HEK293 (cell line): ENCODE measurements around the gene HSDL1.

ENCODE experiments used
- CTCF ChIA-PET: fragments of 350-600 bp; formaldehyde crosslinking; extraction: SDS; loops from one replicate; lab custom pipeline; 2021; ENCODE audit warnings: antibody characterized with exemption; lab: Yijun Ruan, JAX
- POLR2A ChIA-PET: fragments of 300-600 bp; formaldehyde crosslinking; extraction: SDS; loops from one replicate; lab custom pipeline; 2020; ENCODE audit warnings: antibody characterized with exemption, inconsistent platforms; lab: Yijun Ruan, JAX
- H3K27ac ChIP-seq: fragments of 200-500 bp; sonication (Bioruptor generic); 2 replicates; pipeline ENCODE4 v1.5.1; 2014; ENCODE audit warnings: low read depth, low read length, control low read depth, inconsistent platforms; ENCODE audit errors: extremely low read depth
- H3K36me3 ChIP-seq, 2 experiments: fragments of 200-500 bp in 1 of 2; sonication (Bioruptor generic) in 1 of 2; 1 replicate in 1 of 2; 2 replicates in 1 of 2; pipeline ENCODE4 v1.5.1; 2014 to 2017; ENCODE audit warnings: inconsistent platforms in 2 of 2, low read length in 2 of 2; ENCODE audit not compliant: control insufficient read depth in 2 of 2, insufficient read depth in 1 of 2
- H3K4me1 ChIP-seq: fragments of 200-500 bp; sonication (Bioruptor generic); 2 replicates; pipeline ENCODE4 v1.5.1; 2014; ENCODE audit warnings: mild to moderate bottlenecking, low read length, inconsistent platforms; ENCODE audit not compliant: control insufficient read depth, insufficient read depth
- H3K4me3 ChIP-seq: 2 replicates; pipeline ENCODE4 v1.5.1; 2011; ENCODE audit warnings: low read depth, mild to moderate bottlenecking, control low read depth, low read length, moderate library complexity
- H3K9me3 ChIP-seq: fragments of 200-500 bp; sonication (Bioruptor generic); 2 replicates; pipeline ENCODE4 v1.5.1; 2014; ENCODE audit warnings: low read depth, low read length, inconsistent platforms; ENCODE audit not compliant: control insufficient read depth, insufficient read depth
- BCL11A ChIP-seq: fragments of 450-650 bp; formaldehyde crosslinking; IDR thresholded peaks from 2 replicates; pipeline ENCODE4 v1.5.1; 2016; ENCODE audit warnings: low read depth, missing biosample characterization, missing genetic modification characterization
- BCL11B ChIP-seq: fragments of 450-650 bp; formaldehyde crosslinking; IDR thresholded peaks from 2 replicates; pipeline ENCODE4 v1.5.1; 2016; ENCODE audit warnings: low read depth, missing biosample characterization, missing genetic modification characterization
- KLF16 ChIP-seq: fragments of 450-650 bp; formaldehyde crosslinking; IDR thresholded peaks from 2 replicates; pipeline ENCODE4 v1.5.1; 2017; ENCODE audit warnings: missing biosample characterization, missing genetic modification characterization
- KLF7 ChIP-seq: fragments of 450-650 bp; formaldehyde crosslinking; IDR thresholded peaks from 2 replicates; pipeline ENCODE4 v1.5.1; 2016; ENCODE audit warnings: missing biosample characterization, missing genetic modification characterization, borderline replicate concordance
- RBAK ChIP-seq: fragments of 450-650 bp; formaldehyde crosslinking; IDR thresholded peaks from 2 replicates; pipeline ENCODE4 v1.5.1; 2016; ENCODE audit warnings: missing biosample characterization, missing genetic modification characterization
- SP3 ChIP-seq: fragments of 450-650 bp; formaldehyde crosslinking; IDR thresholded peaks from 2 replicates; pipeline ENCODE4 v1.5.1; 2016; ENCODE audit warnings: missing biosample characterization, missing genetic modification characterization
- ZBTB48 ChIP-seq: fragments of 450-650 bp; formaldehyde crosslinking; IDR thresholded peaks from 2 replicates; pipeline ENCODE4 v1.5.1; 2016; ENCODE audit warnings: missing biosample characterization, missing genetic modification characterization
- ZBTB7A ChIP-seq: fragments of 450-650 bp; formaldehyde crosslinking; IDR thresholded peaks from 2 replicates; pipeline ENCODE4 v1.5.1; 2016; ENCODE audit warnings: low read depth, missing biosample characterization, missing genetic modification characterization
- ZIC2 ChIP-seq: fragments of 450-650 bp; formaldehyde crosslinking; IDR thresholded peaks from 2 replicates; pipeline ENCODE4 v1.5.1; 2016; ENCODE audit warnings: missing biosample characterization, missing genetic modification characterization
- ZNF146 ChIP-seq: fragments of 450-650 bp; formaldehyde crosslinking; IDR thresholded peaks from 2 replicates; pipeline ENCODE4 v1.5.1; 2016; ENCODE audit warnings: missing biosample characterization, missing genetic modification characterization
- ZNF274 ChIP-seq, 2 experiments: fragments of 200-500 bp in 1 of 2; fragments of 450-650 bp in 1 of 2; sonication (Bioruptor generic) in 1 of 2; formaldehyde crosslinking in 1 of 2; IDR thresholded peaks; 2 replicates each; pipeline versions ENCODE4 v1.5.1 to v1.6.1; 2014 to 2016; ENCODE audit warnings: borderline replicate concordance in 1 of 2, inconsistent platforms in 1 of 2, low read length in 1 of 2, missing biosample characterization in 1 of 2, missing genetic modification characterization in 1 of 2
- ZNF292 ChIP-seq: fragments of 450-650 bp; formaldehyde crosslinking; IDR thresholded peaks from 2 replicates; pipeline ENCODE4 v1.5.1; 2016; ENCODE audit warnings: low read depth, missing biosample characterization, missing genetic modification characterization, borderline replicate concordance
- ZNF335 ChIP-seq: fragments of 450-650 bp; formaldehyde crosslinking; conservative IDR thresholded peaks from 2 replicates; pipeline ENCODE4 v1.5.1; 2016; ENCODE audit warnings: missing biosample characterization, missing genetic modification characterization
- ZNF426 ChIP-seq: fragments of 450-650 bp; formaldehyde crosslinking; IDR thresholded peaks from 2 replicates; pipeline ENCODE4 v1.5.1; 2017; ENCODE audit warnings: missing biosample characterization, missing genetic modification characterization, mild to moderate bottlenecking, inconsistent platforms, moderate library complexity
- ZNF501 ChIP-seq: fragments of 450-650 bp; formaldehyde crosslinking; IDR thresholded peaks from 2 replicates; pipeline ENCODE4 v1.5.1; 2016; ENCODE audit warnings: missing biosample characterization, missing genetic modification characterization
- ZNF529 ChIP-seq: fragments of 450-650 bp; formaldehyde crosslinking; IDR thresholded peaks from 2 replicates; pipeline ENCODE4 v1.5.1; 2017; ENCODE audit warnings: missing genetic modification characterization, missing biosample characterization; ENCODE audit not compliant: insufficient replicate concordance
- ZNF660 ChIP-seq: fragments of 450-650 bp; IDR thresholded peaks from 2 replicates; pipeline ENCODE4 v1.5.1; 2018; ENCODE audit warnings: missing biosample characterization, mild to moderate bottlenecking, missing genetic modification characterization
- ZNF768 ChIP-seq: fragments of 450-650 bp; formaldehyde crosslinking; IDR thresholded peaks from 2 replicates; pipeline ENCODE4 v1.5.1; 2018; ENCODE audit warnings: missing biosample characterization, mild to moderate bottlenecking, missing genetic modification characterization
- ZNF777 ChIP-seq: fragments of 450-650 bp; formaldehyde crosslinking; IDR thresholded peaks from 2 replicates; pipeline ENCODE4 v1.5.1; 2017; ENCODE audit warnings: missing biosample characterization, missing genetic modification characterization, borderline replicate concordance
- ZXDB ChIP-seq: fragments of 450-650 bp; formaldehyde crosslinking; IDR thresholded peaks from 2 replicates; pipeline ENCODE4 v1.5.1; 2016; ENCODE audit warnings: missing biosample characterization, missing genetic modification characterization
- TF ChIP-seq, protein P1 (sequence below): fragments of 450-650 bp; formaldehyde crosslinking; IDR thresholded peaks from 2 replicates; pipeline ENCODE4 v1.5.1; 2016; ENCODE audit warnings: missing biosample characterization, missing genetic modification characterization
- TF ChIP-seq, protein P2 (sequence below): fragments of 450-650 bp; formaldehyde crosslinking; optimal IDR thresholded peaks from 2 replicates; pipeline ENCODE3; 2016; ENCODE audit warnings: missing biosample characterization, mild to moderate bottlenecking, missing genetic modification characterization
- TF ChIP-seq, protein P3 (sequence below): fragments of 450-650 bp; formaldehyde crosslinking; IDR thresholded peaks from 2 replicates; pipeline ENCODE4 v1.5.1; 2017; ENCODE audit warnings: missing biosample characterization, missing genetic modification characterization

HSDL1 gene

DNA sequence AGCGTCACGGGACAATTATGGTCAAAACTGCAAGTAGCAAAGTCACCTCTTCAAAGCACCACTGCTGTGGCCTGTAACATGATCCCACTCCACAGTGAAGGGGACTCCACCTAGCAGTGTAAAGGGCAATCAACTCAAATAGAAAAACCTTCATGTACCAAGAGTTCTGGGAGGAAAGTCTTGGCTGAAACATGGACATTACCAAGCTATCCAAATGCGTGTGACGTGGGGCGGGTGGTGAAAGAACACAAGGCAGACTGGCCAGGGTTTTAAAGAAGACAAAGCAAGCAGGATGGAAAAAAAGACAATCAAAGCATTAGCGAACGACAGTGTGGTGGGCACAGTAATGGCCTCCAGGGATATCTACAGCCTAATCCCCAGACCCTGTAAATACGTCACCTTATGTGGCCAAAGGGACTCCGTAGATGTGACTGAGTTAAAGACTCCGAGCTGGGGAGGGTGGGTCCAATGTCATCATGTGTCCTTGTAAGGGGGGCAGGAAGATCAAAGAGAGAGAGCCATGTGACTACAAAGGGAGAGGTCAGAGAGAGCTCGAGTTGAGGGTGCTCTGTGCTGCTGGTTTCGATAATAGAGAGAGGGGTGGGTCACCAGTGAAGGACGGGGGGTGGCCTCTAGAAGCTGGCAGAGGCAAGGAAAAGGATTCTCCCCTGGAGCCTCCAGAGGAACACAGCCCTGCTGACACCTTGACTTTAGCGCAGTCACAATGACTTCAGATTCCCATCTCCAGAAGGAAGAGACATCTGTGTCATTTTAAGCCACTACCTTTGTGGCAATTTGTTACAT lies 6.0 kb downstream of the HSDL1 start (continued):
- TF ChIP-seq SP3 (tag by site-specific recombination) (0 out of 2 replicates have a peak, but pooled peaks have one; percentile 14), ZNF335 (tag by site-specific recombination) (peak; percentile 49; the same call in 1 of the 2 replicates), KLF7 (no peak)

DNA sequence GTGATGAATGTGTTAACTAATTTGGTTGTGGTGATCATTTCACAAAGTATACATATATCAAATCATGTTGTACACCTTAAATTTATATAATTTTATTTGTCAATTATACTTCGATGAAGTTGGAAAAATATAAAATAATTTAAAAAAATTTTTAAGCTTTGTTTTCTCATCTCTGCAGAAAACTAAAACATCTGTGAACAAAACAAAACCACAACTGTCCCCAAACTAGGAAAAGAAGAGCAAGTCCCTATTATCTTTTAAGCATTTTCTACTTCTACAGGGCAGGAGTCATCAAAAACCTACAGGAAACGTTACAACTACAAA lies 6.5 kb downstream of the HSDL1 start:
- no peak for TF ChIP-seq BCL11A
- TF ChIP-seq ZIC2 (tag by site-specific recombination) = 0 out of 2 replicates have a peak, but pooled peaks have one; percentile 36
- ChIA-PET CTCF (interaction anchor here (0.7 to 2.5 kb wide), 8 partner anchors 22 to 369 kb away, joined by 3 to 12 read pairs (median 4); partner anchors contain the start of genes MBTPS1 and TAF1C), POLR2A (interaction anchor here (2.1 kb wide), 1 partner anchor 22 kb away, joined by 10 read pairs; the partner anchor contains the start of gene MBTPS1)
- no peak overlapping the region for H3K4me3 ChIP-seq
- H3K4me1 ChIP-seq = peaks cover 7% of the 10 kb centered on the region; the same call in 1 of the 2 replicates
- no peaks in the 10 kb centered on the region for H3K9me3 ChIP-seq
- no peaks in the 10 kb centered on the region for H3K36me3 ChIP-seq
- H3K27ac ChIP-seq = no peak overlapping the region

DNA sequence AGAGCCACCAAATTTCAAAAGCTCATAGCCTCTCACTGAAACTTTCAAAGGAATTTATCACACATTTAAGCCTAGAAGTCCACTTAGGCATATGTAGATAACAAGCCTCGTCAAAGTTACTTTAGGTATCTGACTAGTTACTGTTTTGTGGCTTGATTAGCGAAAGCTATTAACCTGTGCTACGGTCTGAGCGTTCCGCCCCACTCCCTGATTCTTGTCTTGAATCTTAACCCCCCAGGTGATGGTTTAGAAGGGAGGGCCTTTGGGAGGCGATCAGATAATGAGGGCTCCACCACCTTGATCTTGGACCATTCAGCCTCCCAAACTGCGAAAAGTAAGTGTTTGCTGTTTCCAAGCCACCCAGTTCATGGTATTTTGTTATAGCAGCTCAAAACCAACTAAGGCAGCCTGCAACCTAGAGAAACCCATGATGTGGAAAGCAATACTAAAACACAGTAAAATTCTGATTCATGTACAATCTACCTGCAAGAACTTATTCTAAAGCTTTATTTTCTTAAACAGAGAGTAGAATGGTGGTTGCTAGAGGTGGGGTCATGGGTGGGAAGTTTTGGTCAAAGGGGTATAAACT lies 7.1 kb downstream of the HSDL1 start:
- Histone ChIP-seq H3K4me1 (peaks cover 7% of the 10 kb centered on the region; the same call in 1 of the 2 replicates), H3K36me3 (no peaks in the 10 kb centered on the region), H3K4me3 (no peak overlapping the region), H3K9me3 (no peaks in the 10 kb centered on the region), H3K27ac (no peak overlapping the region)
- TF ChIP-seq, protein P1, sequence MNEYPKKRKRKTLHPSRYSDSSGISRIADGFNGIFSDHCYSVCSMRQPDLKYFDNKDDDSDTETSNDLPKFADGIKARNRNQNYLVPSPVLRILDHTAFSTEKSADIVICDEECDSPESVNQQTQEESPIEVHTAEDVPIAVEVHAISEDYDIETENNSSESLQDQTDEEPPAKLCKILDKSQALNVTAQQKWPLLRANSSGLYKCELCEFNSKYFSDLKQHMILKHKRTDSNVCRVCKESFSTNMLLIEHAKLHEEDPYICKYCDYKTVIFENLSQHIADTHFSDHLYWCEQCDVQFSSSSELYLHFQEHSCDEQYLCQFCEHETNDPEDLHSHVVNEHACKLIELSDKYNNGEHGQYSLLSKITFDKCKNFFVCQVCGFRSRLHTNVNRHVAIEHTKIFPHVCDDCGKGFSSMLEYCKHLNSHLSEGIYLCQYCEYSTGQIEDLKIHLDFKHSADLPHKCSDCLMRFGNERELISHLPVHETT (tag by site-specific recombination) = no peak
- TF ChIP-seq ZNF426 (no peak), ZXDB (tag by site-specific recombination) (no peak), ZBTB48 (tag by site-specific recombination) (no peak), BCL11B (tag by site-specific recombination) (no peak), ZNF768 (tag by site-specific recombination) (no peak), ZBTB7A (tag by site-specific recombination) (no peak), ZNF501 (no peak), ZNF292 (tag by site-specific recombination) (no peak), ZNF777 (tag by site-specific recombination) (no peak), ZNF660 (tag by site-specific recombination) (no peak), RBAK (tag by site-specific recombination) (no peak), ZNF146 (tag by site-specific recombination) (no peak), KLF16 (no peak), ZNF529 (tag by site-specific recombination) (no peak), ZNF274 (IDR thresholded peaks at IDR 0.05; ENCODE audit: low read length) (no peak), ZNF274 (tag by site-specific recombination; IDR thresholded peaks at IDR 0.05; ENCODE audit: borderline replicate concordance) (no peak)
- TF ChIP-seq, protein P2, sequence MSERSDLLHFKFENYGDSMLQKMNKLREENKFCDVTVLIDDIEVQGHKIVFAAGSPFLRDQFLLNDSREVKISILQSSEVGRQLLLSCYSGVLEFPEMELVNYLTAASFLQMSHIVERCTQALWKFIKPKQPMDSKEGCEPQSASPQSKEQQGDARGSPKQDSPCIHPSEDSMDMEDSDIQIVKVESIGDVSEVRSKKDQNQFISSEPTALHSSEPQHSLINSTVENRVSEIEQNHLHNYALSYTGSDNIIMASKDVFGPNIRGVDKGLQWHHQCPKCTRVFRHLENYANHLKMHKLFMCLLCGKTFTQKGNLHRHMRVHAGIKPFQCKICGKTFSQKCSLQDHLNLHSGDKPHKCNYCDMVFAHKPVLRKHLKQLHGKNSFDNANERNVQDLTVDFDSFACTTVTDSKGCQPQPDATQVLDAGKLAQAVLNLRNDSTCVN (tag by site-specific recombination) = no peak
- TF ChIP-seq, protein P3, sequence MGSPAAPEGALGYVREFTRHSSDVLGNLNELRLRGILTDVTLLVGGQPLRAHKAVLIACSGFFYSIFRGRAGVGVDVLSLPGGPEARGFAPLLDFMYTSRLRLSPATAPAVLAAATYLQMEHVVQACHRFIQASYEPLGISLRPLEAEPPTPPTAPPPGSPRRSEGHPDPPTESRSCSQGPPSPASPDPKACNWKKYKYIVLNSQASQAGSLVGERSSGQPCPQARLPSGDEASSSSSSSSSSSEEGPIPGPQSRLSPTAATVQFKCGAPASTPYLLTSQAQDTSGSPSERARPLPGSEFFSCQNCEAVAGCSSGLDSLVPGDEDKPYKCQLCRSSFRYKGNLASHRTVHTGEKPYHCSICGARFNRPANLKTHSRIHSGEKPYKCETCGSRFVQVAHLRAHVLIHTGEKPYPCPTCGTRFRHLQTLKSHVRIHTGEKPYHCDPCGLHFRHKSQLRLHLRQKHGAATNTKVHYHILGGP (tag by site-specific recombination) = no peak
- ChIA-PET POLR2A (interaction anchor here (1.8 to 2.1 kb wide), 2 partner anchors 21 kb away, joined by 6 to 10 read pairs; partner anchors contain the start of gene MBTPS1), CTCF (interaction anchor here (0.6 to 2.5 kb wide), 6 partner anchors 21 to 369 kb away, joined by 3 to 12 read pairs (median 4); partner anchors contain the start of genes MBTPS1 and TAF1C)
